Activated CD8-positive, alpha-beta T cell treated with anti-CD3 and anti-CD28 coated beads for 36 hours (primary cell): ENCODE data around the gene DNAH8. TPM values are rescaled to one million over a fixed set of nuclear protein-coding genes. Genes with fewer than 3 reads are reported as not detected.

Experiments used
- ATAC-seq: fragments of 200-7000 bp; cut with Tn5 transposase; one replicate; pipeline ENCODE4 v1.10.0; 2021; ENCODE audit warnings: mild to moderate bottlenecking, moderate library complexity
- CTCF ChIA-PET: fragments of 350-600 bp; sonication (Branson Sonifier 250); formaldehyde crosslinking; loops from one replicate; lab custom pipeline; 2021; ENCODE audit warnings: antibody characterized with exemption; lab: Charles Lee
- POLR2A ChIA-PET: fragments of 350-600 bp; sonication (Branson Sonifier 250); formaldehyde crosslinking; loops from one replicate; lab custom pipeline; 2021; ENCODE audit warnings: antibody characterized with exemption; lab: Charles Lee
- DNase-seq: peaks from one replicate; pipeline ENCODE4 v3.0.0-alpha.2; 2020
- H3K27ac Mint-ChIP-seq: one replicate; pipeline ENCODE4 v1.8.0; 2021; ENCODE audit warnings: mild to moderate bottlenecking, mixed read lengths
- H3K27me3 Mint-ChIP-seq: one replicate; pipeline ENCODE4 v1.8.0; 2021; ENCODE audit warnings: mixed read lengths
- H3K36me3 Mint-ChIP-seq: one replicate; pipeline ENCODE4 v1.8.0; 2021; ENCODE audit warnings: low read depth, mixed read lengths
- H3K4me1 Mint-ChIP-seq: one replicate; pipeline ENCODE4 v1.8.0; 2021; ENCODE audit warnings: low read depth, mixed read lengths
- H3K4me3 Mint-ChIP-seq: one replicate; pipeline ENCODE4 v1.8.0; 2021; ENCODE audit warnings: mild to moderate bottlenecking, moderate library complexity, mixed read lengths
- H3K9me3 Mint-ChIP-seq: one replicate; pipeline ENCODE4 v1.8.0; 2021; ENCODE audit warnings: mixed read lengths
- CTCF ChIP-seq: fragments of 200-600 bp; IDR thresholded peaks from one replicate; pipeline ENCODE4 v1.8.0; 2022; ENCODE audit warnings: antibody characterized with exemption, mild to moderate bottlenecking
- intact Hi-C: fragments of 100-400 bp; cut with micrococcal nuclease; formaldehyde crosslinking; loops from one replicate; pipeline ENCODE4 v1.10.0; 2022
- total RNA-seq, 2 experiments: library from RNA; stranded (reverse); gene quantifications; one replicate each; pipeline ENCODE4 v1.2.3, GENCODE V29; 2021

DNAH8 gene
- total RNA-seq, 2 experiments from 2014 or later, result not detected

GRCh38 chr6:38818691-38819090 is 103.6 kb downstream of the DNAH8 start:
- H3K9me3 Mint-ChIP-seq, result no peaks in the 10 kb centered on the region
- CTCF ChIA-PET, result no interaction called here
- no peaks in the 10 kb centered on the region for H3K4me1 Mint-ChIP-seq
- POLR2A ChIA-PET, result no interaction called here
- H3K27me3 Mint-ChIP-seq, result peaks cover 32% of the 10 kb centered on the region
- H3K4me3 Mint-ChIP-seq, result no peak overlapping the region
- intact Hi-C loops, result no loop called here
- no peaks in the 10 kb centered on the region for H3K36me3 Mint-ChIP-seq
- DNase-seq (no peak), ATAC-seq (no peak)
- no peak for TF ChIP-seq CTCF
- H3K27ac Mint-ChIP-seq, result no peak overlapping the region

- H3K4me3 Mint-ChIP-seq, result no peak overlapping the region
- POLR2A ChIA-PET, result no interaction called here
- no peak overlapping the region for H3K27ac Mint-ChIP-seq
- intact Hi-C loops, result no loop called here
- H3K4me1 Mint-ChIP-seq, result no peaks in the 10 kb centered on the region
- DNase-seq (no peak), ATAC-seq (no peak)
- no peaks in the 10 kb centered on the region for H3K36me3 Mint-ChIP-seq
- peaks cover 21% of the 10 kb centered on the region for H3K27me3 Mint-ChIP-seq
- CTCF ChIA-PET, result interaction anchor here (1.2 kb wide), 1 partner anchor 50 kb away, joined by 3 read pairs; no protein-coding TSS in a partner anchor
- H3K9me3 Mint-ChIP-seq, result no peaks in the 10 kb centered on the region
- no peak for TF ChIP-seq CTCF
Measured at GRCh38 chr6:38822963-38823362, 107.9 kb downstream of the DNAH8 start.

GRCh38 chr6:38824243-38824894 is 109.3 kb downstream of the DNAH8 start:
- H3K4me1 Mint-ChIP-seq, result no peaks in the 10 kb centered on the region
- H3K9me3 Mint-ChIP-seq, result peaks cover 3% of the 10 kb centered on the region
- no peak for ATAC-seq
- no peak overlapping the region for H3K4me3 Mint-ChIP-seq
- ChIA-PET POLR2A (no interaction called here), CTCF (no interaction called here)
- intact Hi-C loops, result no loop called here
- DNase-seq, result no peak
- peaks cover 20% of the 10 kb centered on the region for H3K27me3 Mint-ChIP-seq
- no peaks in the 10 kb centered on the region for H3K36me3 Mint-ChIP-seq
- no peak overlapping the region for H3K27ac Mint-ChIP-seq
- TF ChIP-seq CTCF, result no peak

- TF ChIP-seq CTCF, result no peak
- intact Hi-C loops, result no loop called here
- no peak for DNase-seq
- H3K36me3 Mint-ChIP-seq, result no peaks in the 10 kb centered on the region
- ChIA-PET CTCF (no interaction called here), POLR2A (no interaction called here)
- peaks cover 5% of the 10 kb centered on the region for H3K9me3 Mint-ChIP-seq
- no peak overlapping the region for H3K27ac Mint-ChIP-seq
- no peak overlapping the region for H3K4me3 Mint-ChIP-seq
- H3K4me1 Mint-ChIP-seq, result no peaks in the 10 kb centered on the region
- ATAC-seq, result no peak
- peaks cover 22% of the 10 kb centered on the region for H3K27me3 Mint-ChIP-seq
Measured at GRCh38 chr6:38827024-38827423, 111.9 kb downstream of the DNAH8 start.

- Mint-ChIP-seq H3K4me1 (no peaks in the 10 kb centered on the region), H3K9me3 (peaks cover 5% of the 10 kb centered on the region), H3K4me3 (no peak overlapping the region), H3K27ac (no peak overlapping the region), H3K27me3 (peaks cover 13% of the 10 kb centered on the region), H3K36me3 (no peaks in the 10 kb centered on the region)
- ATAC-seq (no peak), DNase-seq (no peak)
- TF ChIP-seq CTCF, result no peak
- CTCF ChIA-PET, result interaction anchor here (1.3 kb wide), 1 partner anchor 41 kb away, joined by 3 read pairs; no protein-coding TSS in a partner anchor
- intact Hi-C loops, result no loop called here
- POLR2A ChIA-PET, result interaction anchor here (0.6 kb wide), 1 partner anchor 839 kb away, joined by 3 read pairs; no protein-coding TSS in a partner anchor
Measured at GRCh38 chr6:38831865-38832264, 116.8 kb downstream of the DNAH8 start.
